GM19023 (cell line): ENCODE data around the gene ZNF83.
"Not testable (repeated sequence)": the region's sequence is repeated elsewhere in the genome, so short reads cannot be mapped to it uniquely, and the experiment has no call there.

Source experiments
- ATAC-seq: cut with Tn5 transposase; IDR thresholded peaks from one replicate; pipeline ENCODE4 v1.9.1; 2021; ENCODE audit warnings: mild to moderate bottlenecking, moderate library complexity; ENCODE audit not compliant: unreplicated experiment

The ZNF83 gene

GRCh38 chr19:52637718-52638585, at the start of gene ZNF83:
TSS of gene ZNF83 (minus strand) at chr19:52638355.
- peak; percentile 92 for ATAC-seq

GRCh38 chr19:52687684-52688083, 49.5 kb upstream of the ZNF83 start:
- ATAC-seq, result no peak

- no peak for ATAC-seq
Measured at GRCh38 chr19:52685811-52686210, 47.7 kb upstream of the ZNF83 start.

- ATAC-seq, result not testable (repeated sequence)
Measured at GRCh38 chr19:52681216-52681615, 43.1 kb upstream of the ZNF83 start.

GRCh38 chr19:52679598-52679997, 41.4 kb upstream of the ZNF83 start:
- ATAC-seq, result no peak

GRCh38 chr19:52675239-52675638, 37.1 kb upstream of the ZNF83 start:
- ATAC-seq, result not testable (repeated sequence)

GRCh38 chr19:52673014-52673413, 34.9 kb upstream of the ZNF83 start:
- no peak for ATAC-seq

GRCh38 chr19:52670046-52670445, 31.9 kb upstream of the ZNF83 start:
- ATAC-seq, result no peak

GRCh38 chr19:52669586-52669985, 31.4 kb upstream of the ZNF83 start:
- ATAC-seq, result no peak

- no peak for ATAC-seq
Measured at GRCh38 chr19:52667972-52668371, 29.8 kb upstream of the ZNF83 start.

- no peak for ATAC-seq
Measured at GRCh38 chr19:52666506-52666905, 28.4 kb upstream of the ZNF83 start.

GRCh38 chr19:52665529-52665928, 27.4 kb upstream of the ZNF83 start:
- ATAC-seq, result no peak

GRCh38 chr19:52665027-52665426, 26.9 kb upstream of the ZNF83 start:
- ATAC-seq, result no peak

GRCh38 chr19:52664461-52664860, 26.3 kb upstream of the ZNF83 start:
- ATAC-seq, result no peak

- no peak for ATAC-seq
Measured at GRCh38 chr19:52662631-52663030, 24.5 kb upstream of the ZNF83 start.

- no peak for ATAC-seq
Measured at GRCh38 chr19:52660981-52661380, 22.8 kb upstream of the ZNF83 start.

GRCh38 chr19:52659013-52659412, 20.9 kb upstream of the ZNF83 start:
- no peak for ATAC-seq

- no peak for ATAC-seq
Measured at GRCh38 chr19:52658595-52658994, 20.4 kb upstream of the ZNF83 start.

GRCh38 chr19:52653161-52653560, 15.0 kb upstream of the ZNF83 start:
- no peak for ATAC-seq

- no peak for ATAC-seq
Measured at GRCh38 chr19:52651956-52652355, 13.8 kb upstream of the ZNF83 start.

GRCh38 chr19:52648336-52649016, 10.3 kb upstream of the ZNF83 start:
- no peak for ATAC-seq

GRCh38 chr19:52646571-52647217, 8.5 kb upstream of the ZNF83 start:
- no peak for ATAC-seq
